Activated CD4-positive, alpha-beta T cell treated with anti-CD3 and anti-CD28 coated beads for 36 hours (primary cell): Measurements from ENCODE around the gene KIAA1614. TPM values are rescaled to one million over a fixed set of nuclear protein-coding genes. Genes with fewer than 3 reads are reported as not detected.

Source experiments
- ATAC-seq: fragments of 200-7000 bp; cut with Tn5 transposase; one replicate; pipeline ENCODE4 v1.10.0; 2021; ENCODE audit warnings: mild to moderate bottlenecking, moderate library complexity
- CTCF ChIA-PET: fragments of 350-600 bp; sonication (Branson Sonifier 250); formaldehyde crosslinking; loops from one replicate; lab custom pipeline; 2021; ENCODE audit warnings: antibody characterized with exemption; lab: Charles Lee
- POLR2A ChIA-PET: fragments of 350-600 bp; sonication (Branson Sonifier 250); formaldehyde crosslinking; loops from one replicate; lab custom pipeline; 2021; ENCODE audit warnings: antibody characterized with exemption, inconsistent platforms; lab: Charles Lee
- DNase-seq: peaks from one replicate; pipeline ENCODE4 v3.0.0-alpha.2; 2020
- H3K27ac Mint-ChIP-seq: one replicate; pipeline ENCODE4 v1.8.0; 2021; ENCODE audit warnings: mixed read lengths
- H3K27me3 Mint-ChIP-seq: one replicate; pipeline ENCODE4 v1.8.0; 2021; ENCODE audit warnings: mixed read lengths
- H3K36me3 Mint-ChIP-seq: one replicate; pipeline ENCODE4 v1.8.0; 2021; ENCODE audit warnings: low read depth, mixed read lengths
- H3K4me1 Mint-ChIP-seq: one replicate; pipeline ENCODE4 v1.8.0; 2021; ENCODE audit warnings: mixed read lengths
- H3K4me3 Mint-ChIP-seq: one replicate; pipeline ENCODE4 v1.8.0; 2021; ENCODE audit warnings: mild to moderate bottlenecking, moderate library complexity, mixed read lengths
- H3K9me3 Mint-ChIP-seq: one replicate; pipeline ENCODE4 v1.8.0; 2021; ENCODE audit warnings: low read depth, mixed read lengths
- intact Hi-C, 2 experiments: fragments of 100-400 bp; cut with DNase I in 1 of 2; cut with micrococcal nuclease in 1 of 2; formaldehyde crosslinking; loops; one replicate each; pipeline versions ENCODE4 v1.14.2 to v1.15.1; 2022 to 2024; cut with DNase I, micrococcal nuclease
- total RNA-seq, 2 experiments: library from RNA; stranded (reverse); gene quantifications; one replicate each; pipeline ENCODE4 v1.2.3, GENCODE V29; 2021

KIAA1614 gene
- total RNA-seq, 2 experiments from 2014 or later: 0.09 TPM; not detected in 1

DNA sequence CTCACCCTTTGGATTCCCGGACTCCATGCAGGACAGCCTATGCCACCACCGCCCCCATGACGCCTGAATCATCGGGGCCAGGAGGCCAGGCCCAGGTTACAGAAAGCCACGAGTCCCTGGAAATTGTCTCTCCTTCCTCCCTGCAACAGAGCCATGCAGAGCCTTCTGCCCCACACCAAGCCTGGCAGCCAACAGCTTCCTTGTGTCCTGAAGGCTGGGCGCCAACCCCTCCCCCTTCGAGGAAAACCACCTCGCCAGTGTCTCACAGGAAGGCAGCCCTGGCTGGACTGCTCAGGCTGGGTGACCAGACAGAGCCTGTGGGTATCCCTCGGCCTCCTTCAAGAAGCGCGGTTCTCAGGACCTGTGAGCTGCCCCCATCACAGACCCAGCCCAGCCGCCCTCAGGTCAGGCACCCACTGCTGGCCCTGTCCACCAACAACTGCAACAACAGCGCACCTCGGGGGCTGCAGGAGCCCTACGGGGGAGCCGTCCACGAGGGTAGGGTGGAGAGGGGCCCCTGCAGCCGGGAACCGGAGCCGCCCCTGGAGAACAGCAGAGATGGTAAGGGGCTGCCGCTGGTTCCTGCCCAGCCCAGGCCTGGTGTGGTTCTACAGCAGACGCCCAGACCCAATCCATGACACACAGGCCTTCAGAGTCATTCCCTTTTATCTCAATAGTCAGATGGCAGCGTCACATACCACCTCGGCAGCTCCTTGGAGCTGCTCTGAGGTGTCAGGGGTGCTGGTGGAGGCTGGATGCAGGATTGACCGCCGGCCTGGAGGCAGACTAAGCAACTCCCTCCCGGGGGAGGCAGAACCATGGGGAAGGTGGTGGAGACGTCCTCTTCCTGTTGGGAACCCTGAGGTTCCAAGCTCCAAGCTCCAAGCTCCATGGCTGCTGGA, 23.7 kb downstream of the KIAA1614 start:
- Mint-ChIP-seq H3K36me3 (no peaks in the 10 kb centered on the region), H3K27ac (no peak overlapping the region), H3K4me1 (no peaks in the 10 kb centered on the region), H3K27me3 (peaks cover 2% of the 10 kb centered on the region), H3K4me3 (no peak overlapping the region), H3K9me3 (no peaks in the 10 kb centered on the region)
- ATAC-seq (no peak), DNase-seq (no peak)
- CTCF ChIA-PET: interaction anchor here (0.6 kb wide), 1 partner anchor 10 kb away, joined by 3 read pairs; no protein-coding TSS in a partner anchor
- intact Hi-C loops: no loop called here
- POLR2A ChIA-PET: no interaction called here

DNA sequence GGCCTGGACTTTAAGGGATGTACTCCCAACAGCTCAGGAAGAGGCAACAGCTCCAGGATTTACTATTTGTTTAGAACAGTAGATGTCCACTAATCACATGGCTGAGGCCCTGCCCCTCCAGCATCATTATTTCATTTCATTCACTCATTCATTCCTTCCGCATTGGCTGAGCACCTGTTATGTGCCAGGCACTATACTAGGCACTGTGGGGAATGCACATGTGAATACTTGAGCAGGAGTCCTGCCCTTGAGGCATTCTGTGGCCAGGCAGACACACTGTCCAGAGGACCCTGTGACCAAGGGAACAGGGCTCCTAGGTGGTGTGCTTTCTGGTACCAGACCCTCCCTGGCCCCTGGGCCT, 24.3 kb downstream of the KIAA1614 start:
- Mint-ChIP-seq H3K4me3 (no peak overlapping the region), H3K27ac (no peak overlapping the region), H3K36me3 (no peaks in the 10 kb centered on the region), H3K4me1 (no peaks in the 10 kb centered on the region), H3K27me3 (peaks cover 2% of the 10 kb centered on the region), H3K9me3 (no peaks in the 10 kb centered on the region)
- intact Hi-C loops: no loop called here
- POLR2A ChIA-PET: no interaction called here
- ATAC-seq (no peak), DNase-seq (no peak)
- CTCF ChIA-PET: no interaction called here

DNA sequence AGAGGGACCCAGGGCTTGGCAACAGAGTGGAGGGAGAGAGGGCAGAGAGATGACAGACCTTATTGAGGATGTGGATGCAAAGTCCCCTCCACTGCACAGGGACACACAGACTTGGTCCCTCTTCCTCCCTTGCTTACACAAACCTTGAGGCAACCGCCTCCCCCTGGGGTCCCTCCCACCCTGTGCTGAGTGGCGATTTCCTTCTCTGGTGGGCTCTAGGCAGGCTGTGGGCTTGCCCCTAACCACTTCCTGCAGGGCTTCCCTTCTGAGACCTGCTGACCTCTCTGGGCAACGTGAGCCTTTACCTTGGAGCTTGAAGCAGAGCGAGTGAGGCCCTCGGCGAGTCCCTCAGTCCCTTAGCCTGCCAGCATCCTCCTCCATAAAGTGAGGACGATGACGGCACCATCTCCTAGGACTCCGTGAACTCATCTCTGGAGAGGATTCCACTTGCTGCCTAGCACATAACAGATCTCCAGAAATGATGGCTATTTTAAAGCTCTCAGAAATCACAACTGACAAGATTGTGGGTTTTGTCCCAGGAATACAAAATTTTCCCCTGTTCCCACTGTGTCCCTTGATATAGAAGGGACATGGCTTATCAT, 25.0 kb downstream of the KIAA1614 start:
- CTCF ChIA-PET: interaction anchor here (0.7 kb wide), 2 partner anchors 15 to 34 kb away, joined by 3 read pairs; no protein-coding TSS in a partner anchor
- no peaks in the 10 kb centered on the region for H3K4me1 Mint-ChIP-seq
- no peak overlapping the region for H3K4me3 Mint-ChIP-seq
- no peak for ATAC-seq
- no peak overlapping the region for H3K27ac Mint-ChIP-seq
- peaks cover 2% of the 10 kb centered on the region for H3K27me3 Mint-ChIP-seq
- H3K9me3 Mint-ChIP-seq: no peaks in the 10 kb centered on the region
- H3K36me3 Mint-ChIP-seq: no peaks in the 10 kb centered on the region
- intact Hi-C loops: no loop called here
- POLR2A ChIA-PET: no interaction called here
- no peak for DNase-seq

DNA sequence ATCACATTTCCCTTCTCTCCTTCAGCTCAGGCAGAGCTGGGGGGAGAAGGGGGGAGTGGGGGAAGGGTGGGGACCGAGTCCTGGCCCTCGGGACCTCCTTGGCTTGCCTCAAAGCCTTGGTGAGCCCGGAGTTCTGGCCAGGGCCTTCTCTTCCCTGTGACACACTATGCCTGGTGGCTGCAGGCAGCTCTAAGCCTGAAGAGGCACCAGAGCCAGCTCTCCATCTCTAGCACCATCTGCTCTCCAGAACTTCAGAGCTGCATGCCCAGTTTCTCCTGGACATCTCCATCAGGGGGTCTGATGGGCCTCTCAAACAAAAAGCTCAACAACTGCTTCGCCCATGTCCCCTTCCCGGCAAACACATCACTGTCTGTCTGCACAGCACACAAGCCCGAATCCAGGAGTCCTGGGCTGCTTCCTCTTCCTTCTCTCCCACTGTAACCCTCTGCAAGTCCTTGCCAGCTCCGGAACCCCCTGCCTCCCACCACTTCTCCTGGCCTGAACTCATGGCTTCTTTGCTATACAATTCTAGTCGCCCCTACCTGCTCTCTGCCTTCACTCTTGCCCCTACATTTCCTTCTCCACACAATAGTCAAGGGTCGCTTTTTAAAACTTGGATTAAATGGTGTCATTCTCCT, 26.5 kb downstream of the KIAA1614 start:
- CTCF ChIA-PET: interaction anchor here (0.5 to 0.9 kb wide), 3 partner anchors 14 to 45 kb away, joined by 3 read pairs; no protein-coding TSS in a partner anchor
- Mint-ChIP-seq H3K36me3 (no peaks in the 10 kb centered on the region), H3K9me3 (no peaks in the 10 kb centered on the region), H3K4me3 (no peak overlapping the region), H3K27ac (no peak overlapping the region), H3K27me3 (peaks cover 2% of the 10 kb centered on the region), H3K4me1 (no peaks in the 10 kb centered on the region)
- POLR2A ChIA-PET: interaction anchor here (0.7 kb wide), 1 partner anchor 12 kb away, joined by 3 read pairs; no protein-coding TSS in a partner anchor
- DNase-seq (no peak), ATAC-seq (no peak)
- intact Hi-C loops: no loop called here

DNA sequence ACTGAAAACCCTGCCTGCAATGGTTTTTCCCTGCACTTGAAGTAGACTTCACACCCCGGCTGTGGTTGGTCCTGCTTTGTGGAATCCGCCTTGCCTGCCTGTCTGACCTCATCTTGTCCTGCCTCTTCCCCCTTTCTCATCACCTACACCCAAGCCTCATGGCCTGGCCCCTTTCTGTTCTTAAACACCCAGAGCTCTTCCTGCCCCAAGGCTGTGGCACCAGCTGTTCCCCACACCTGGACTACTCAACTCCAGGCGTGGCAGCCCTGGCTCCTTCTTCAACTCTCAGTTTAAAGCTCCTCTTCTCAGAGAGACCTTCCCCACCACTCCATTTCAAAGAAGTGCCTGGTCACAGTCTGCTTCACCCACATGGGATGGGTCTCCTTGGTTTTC, 27.0 kb downstream of the KIAA1614 start:
- Mint-ChIP-seq H3K4me3 (no peak overlapping the region), H3K36me3 (no peaks in the 10 kb centered on the region), H3K27me3 (peaks cover 2% of the 10 kb centered on the region), H3K27ac (no peak overlapping the region), H3K9me3 (no peaks in the 10 kb centered on the region), H3K4me1 (no peaks in the 10 kb centered on the region)
- CTCF ChIA-PET: interaction anchor here (0.9 kb wide), 1 partner anchor 26 kb away, joined by 3 read pairs; no protein-coding TSS in a partner anchor
- ATAC-seq (no peak), DNase-seq (no peak)
- intact Hi-C loops: no loop called here
- POLR2A ChIA-PET: interaction anchor here (0.7 kb wide), 1 partner anchor 12 kb away, joined by 3 read pairs; no protein-coding TSS in a partner anchor

DNA sequence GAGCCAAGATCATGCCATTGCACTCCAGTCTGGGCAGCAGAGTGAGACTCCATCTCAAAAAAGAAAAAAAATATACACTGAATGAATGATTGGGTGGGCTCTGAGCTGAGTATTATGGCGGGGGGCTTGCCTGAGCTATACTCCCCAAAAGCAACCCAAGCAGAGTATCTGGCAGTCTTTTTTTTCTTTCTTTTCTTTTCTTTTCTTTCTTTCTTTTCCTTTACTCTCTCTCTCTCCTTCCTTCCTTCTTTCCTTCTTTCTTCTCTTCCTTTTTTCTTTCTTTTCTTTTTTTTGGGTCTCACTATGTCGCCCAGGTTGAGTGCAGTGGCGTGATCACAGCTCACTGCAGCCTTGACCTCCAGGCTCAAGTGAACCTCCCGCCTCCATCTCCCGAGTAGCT, 27.7 kb downstream of the KIAA1614 start:
- H3K4me1 Mint-ChIP-seq: no peaks in the 10 kb centered on the region
- no peaks in the 10 kb centered on the region for H3K36me3 Mint-ChIP-seq
- H3K27me3 Mint-ChIP-seq: peaks cover 2% of the 10 kb centered on the region
- DNase-seq: no peak
- no peak overlapping the region for H3K27ac Mint-ChIP-seq
- CTCF ChIA-PET: interaction anchor here (1.1 kb wide), 1 partner anchor 202 kb away, joined by 3 read pairs; no protein-coding TSS in a partner anchor
- no peaks in the 10 kb centered on the region for H3K9me3 Mint-ChIP-seq
- ATAC-seq: no peak
- intact Hi-C loops: no loop called here
- no peak overlapping the region for H3K4me3 Mint-ChIP-seq
- POLR2A ChIA-PET: no interaction called here

DNA sequence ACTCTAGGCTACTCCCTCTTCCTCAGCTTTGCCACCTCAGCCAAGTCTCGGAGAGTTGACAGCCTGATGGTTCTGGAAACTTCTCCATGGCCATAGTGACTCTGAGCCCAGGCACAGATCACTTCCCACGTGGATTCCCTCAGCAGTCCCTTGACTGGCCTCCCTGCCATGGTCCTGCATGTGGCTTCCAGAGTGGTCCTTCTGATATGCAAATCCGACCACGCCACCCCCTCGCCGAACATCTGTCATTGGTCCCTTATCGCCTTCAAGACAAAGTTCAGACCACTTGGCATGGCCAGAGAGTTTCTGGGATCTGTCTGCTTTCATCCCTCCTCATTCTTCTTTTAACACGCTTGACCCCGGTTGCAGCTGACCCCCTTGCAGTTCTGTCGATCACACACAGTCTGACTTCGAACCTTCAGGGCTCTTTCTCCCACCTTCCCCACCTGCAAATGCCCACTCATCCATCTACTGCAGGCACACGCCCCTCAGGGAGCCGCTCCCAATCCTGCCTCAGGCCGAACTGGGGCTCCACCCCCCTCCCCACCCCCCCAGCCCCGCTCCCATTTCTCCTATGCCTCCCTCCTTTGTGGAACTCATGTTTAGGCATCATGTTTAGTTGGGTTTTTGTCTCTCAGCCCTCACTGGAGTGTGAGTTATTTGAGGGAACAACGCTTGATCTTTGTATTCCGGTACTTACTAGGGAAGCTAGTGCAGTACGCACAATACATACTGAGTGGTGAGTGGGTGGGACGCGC, 29.0 kb downstream of the KIAA1614 start:
- Mint-ChIP-seq H3K27me3 (peaks cover 2% of the 10 kb centered on the region), H3K36me3 (peaks cover 8% of the 10 kb centered on the region), H3K4me3 (no peak overlapping the region), H3K27ac (no peak overlapping the region), H3K9me3 (peaks cover 7% of the 10 kb centered on the region), H3K4me1 (peaks cover 3% of the 10 kb centered on the region)
- ChIA-PET CTCF (no interaction called here), POLR2A (no interaction called here)
- no peak for ATAC-seq
- intact Hi-C loops: no loop called here
- no peak for DNase-seq

DNA sequence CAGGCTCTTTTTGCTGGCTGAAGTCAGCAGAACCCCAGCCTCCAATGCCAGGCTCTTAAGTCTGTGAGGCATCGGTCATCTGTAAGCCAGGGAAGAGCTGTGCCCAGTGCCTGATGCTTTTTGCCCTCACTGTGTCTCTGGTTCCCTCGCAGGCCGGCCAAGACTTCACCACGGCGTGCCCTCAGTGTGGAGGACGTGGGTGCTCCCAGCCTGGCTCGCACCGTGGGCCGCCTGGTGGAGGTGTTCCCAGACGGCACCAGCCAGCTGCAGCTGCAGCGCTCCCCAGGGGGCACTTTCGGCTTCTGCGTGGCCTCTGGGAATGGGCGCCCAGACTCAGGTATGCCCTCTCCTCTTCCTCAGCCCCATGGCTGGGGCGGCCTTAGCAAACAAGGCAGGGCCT, 32.5 kb downstream of the KIAA1614 start:
- intact Hi-C loops: no loop called here
- Mint-ChIP-seq H3K36me3 (peaks cover 37% of the 10 kb centered on the region), H3K27ac (no peak overlapping the region), H3K9me3 (peaks cover 23% of the 10 kb centered on the region), H3K4me3 (no peak overlapping the region), H3K4me1 (peaks cover 7% of the 10 kb centered on the region), H3K27me3 (peaks cover 3% of the 10 kb centered on the region)
- POLR2A ChIA-PET: no interaction called here
- ATAC-seq (no peak), DNase-seq (no peak)
- CTCF ChIA-PET: no interaction called here

DNA sequence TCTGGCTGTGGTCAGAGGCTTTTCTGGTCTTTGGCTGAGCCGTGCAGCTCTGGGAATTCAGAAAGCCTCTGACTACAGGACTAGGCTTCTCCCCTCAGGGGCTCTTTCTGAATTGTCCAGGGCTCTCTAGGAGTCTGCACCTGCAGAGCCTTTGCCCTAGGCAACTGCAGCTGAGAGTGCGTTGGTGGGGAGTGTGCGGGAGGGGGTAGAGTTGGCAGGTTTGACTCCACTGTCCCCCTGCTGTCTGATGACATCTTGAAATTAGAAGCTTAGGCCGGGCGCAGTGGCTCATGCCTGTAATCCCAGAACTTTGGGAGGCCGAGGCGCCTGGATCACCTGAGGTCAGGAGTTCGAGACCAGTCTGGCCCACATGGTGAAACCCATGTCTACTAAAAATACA, 32.9 kb downstream of the KIAA1614 start:
- Mint-ChIP-seq H3K4me3 (no peak overlapping the region), H3K27ac (no peak overlapping the region), H3K27me3 (peaks cover 3% of the 10 kb centered on the region), H3K4me1 (peaks cover 7% of the 10 kb centered on the region), H3K36me3 (peaks cover 39% of the 10 kb centered on the region), H3K9me3 (peaks cover 23% of the 10 kb centered on the region)
- ChIA-PET POLR2A (no interaction called here), CTCF (no interaction called here)
- DNase-seq (no peak), ATAC-seq (no peak)
- intact Hi-C loops: no loop called here

DNA sequence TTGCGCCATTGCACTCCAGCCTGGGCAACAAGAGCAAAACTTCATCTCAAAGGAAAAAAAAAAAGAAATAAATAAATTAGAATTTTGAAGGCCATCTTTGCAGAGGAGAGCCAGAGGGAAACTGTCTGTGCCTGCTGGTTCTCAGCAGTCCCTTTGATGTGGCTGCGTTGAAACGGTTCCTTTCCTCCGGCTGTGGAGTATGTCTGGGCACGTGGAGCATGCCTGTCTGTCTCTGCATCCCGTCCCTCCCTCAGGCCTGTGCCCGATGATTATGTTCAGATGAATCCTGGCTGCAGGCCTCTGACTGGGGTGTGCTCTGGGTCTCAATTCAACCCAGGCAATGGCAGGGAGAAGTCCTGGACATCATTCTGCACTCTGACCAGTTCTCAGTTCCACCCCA, 33.4 kb downstream of the KIAA1614 start:
- intact Hi-C loops: no loop called here
- H3K9me3 Mint-ChIP-seq: peaks cover 23% of the 10 kb centered on the region
- H3K4me3 Mint-ChIP-seq: no peak overlapping the region
- POLR2A ChIA-PET: no interaction called here
- peaks cover 3% of the 10 kb centered on the region for H3K27me3 Mint-ChIP-seq
- CTCF ChIA-PET: no interaction called here
- H3K27ac Mint-ChIP-seq: no peak overlapping the region
- H3K4me1 Mint-ChIP-seq: peaks cover 7% of the 10 kb centered on the region
- H3K36me3 Mint-ChIP-seq: peaks cover 39% of the 10 kb centered on the region
- DNase-seq: no peak
- ATAC-seq: no peak
